K562 (cell line): Measurements from ENCODE around the gene MAPK8IP2. TPM values are rescaled to one million over a fixed set of nuclear protein-coding genes. Genes with fewer than 3 reads are reported as not detected.

ENCODE experiments used
- ATAC-seq: fragments of 200-7000 bp; cut with Tn5 transposase; 3 replicates; pipeline ENCODE4 v1.9.1; 2020; ENCODE audit warnings: moderate library complexity
- BruUV-seq: library from RNA; stranded (reverse); fragments of 400-500 nt; replicated peaks from 2 replicates; lab custom pipeline; 2021; lab: Mats Ljungman, UMichigan
- CTCF ChIA-PET: fragments of 300-600 bp; formaldehyde crosslinking; extraction: SDS; loops from one replicate; lab custom pipeline; 2021; ENCODE audit warnings: low intra/inter-chr PET ratio; lab: Yijun Ruan, JAX
- POLR2A ChIA-PET: fragments of 300-600, 350-650 bp; sonication (Branson Sonifier 250); formaldehyde crosslinking; extraction: SDS; loops from one replicate; lab custom pipeline; 2021; ENCODE audit warnings: antibody characterized with exemption, inconsistent platforms; lab: Yijun Ruan, JAX
- DNase-seq, 4 experiments: peaks; one replicate each; pipeline versions ENCODE4 v3.0.0 to v3.0.0-alpha.2; 2011 to 2018; ENCODE audit warnings: low spot score in 3 of 4, mixed read lengths in 3 of 4; ENCODE audit errors: extremely low read depth in 1 of 4
- FAIRE-seq: peaks from 2 replicates; lab custom pipeline; 2011; peaks lifted over from hg19 to GRCh38; lab: Jason Lieb, UNC
- H2AFZ ChIP-seq: 2 replicates; pipeline ENCODE4 v1.6.0; 2011; ENCODE audit warnings: low read depth, low read length, control low read depth, inconsistent platforms
- H3K27ac ChIP-seq: fragments of 200-600 bp; 3 replicates; pipeline ENCODE4 v1.8.0; 2011; ENCODE audit warnings: low read depth, mild to moderate bottlenecking, control low read depth, inconsistent platforms, low read length, moderate library complexity, mixed read lengths; ENCODE audit errors: extremely low read depth
- H3K27me3 ChIP-seq, 2 experiments: fragments of 300-600 bp in 1 of 2; 2 replicates in 1 of 2; 3 replicates in 1 of 2; pipeline versions ENCODE4 v1.6.0 to v1.8.0; 2011; ENCODE audit warnings: inconsistent platforms in 2 of 2, low read length in 2 of 2, mild to moderate bottlenecking in 1 of 2, mixed read lengths in 1 of 2, moderate library complexity in 1 of 2; ENCODE audit not compliant: control insufficient read depth in 2 of 2, insufficient read depth in 2 of 2
- H3K36me3 ChIP-seq: fragments of 300-600 bp; 3 replicates; pipeline ENCODE4 v1.8.0; 2011; ENCODE audit warnings: mild to moderate bottlenecking, low read length, inconsistent platforms; ENCODE audit not compliant: control insufficient read depth, insufficient read depth
- H3K4me1 ChIP-seq, 2 experiments: fragments of 200-600 bp in 1 of 2; replicated peaks in 1 of 2; 2 replicates in 1 of 2; 3 replicates in 1 of 2; pipeline versions ENCODE4 v1.5.1 to v1.8.0; 2011; ENCODE audit warnings: inconsistent platforms in 2 of 2, low read length in 2 of 2, mild to moderate bottlenecking in 1 of 2, mixed read lengths in 1 of 2, moderate library complexity in 1 of 2; ENCODE audit not compliant: control insufficient read depth in 2 of 2, insufficient read depth in 2 of 2
- H3K4me2 ChIP-seq: 2 replicates; pipeline ENCODE4 v1.6.1; 2011; ENCODE audit warnings: low read length, control low read depth, inconsistent platforms, mixed read lengths; ENCODE audit not compliant: insufficient read depth
- H3K4me3 ChIP-seq: fragments of 200-600 bp; sonication (generic), shearing (Covaris generic); 2 replicates; pipeline ENCODE4 v1.5.1; 2016; ENCODE audit warnings: control low read depth, inconsistent platforms
- H3K79me2 ChIP-seq: fragments of 200-600 bp; 3 replicates; pipeline ENCODE4 v1.8.0; 2011; ENCODE audit warnings: low read length, inconsistent platforms; ENCODE audit not compliant: control insufficient read depth, insufficient read depth
- H3K9ac ChIP-seq, 2 experiments: 2 replicates each; pipeline versions ENCODE4 v1.6.0 to v1.6.1; 2011; ENCODE audit warnings: low read depth in 2 of 2, low read length in 2 of 2, control low read depth in 1 of 2, inconsistent platforms in 1 of 2, mild to moderate bottlenecking in 1 of 2, mixed read lengths in 1 of 2; ENCODE audit not compliant: insufficient read depth in 1 of 2
- H3K9me1 ChIP-seq: one replicate; pipeline ENCODE4 v1.6.0; 2011; ENCODE audit warnings: inconsistent platforms, mild to moderate bottlenecking, low read length, moderate library complexity; ENCODE audit not compliant: control insufficient read depth, insufficient read depth
- H3K9me3 ChIP-seq: replicated peaks from 2 replicates; pipeline ENCODE4 v1.5.1; 2011; ENCODE audit warnings: low read depth, low read length, inconsistent platforms; ENCODE audit not compliant: control insufficient read depth, insufficient read depth
- H4K20me1 ChIP-seq: replicated peaks from 2 replicates; pipeline ENCODE4 v1.6.1; 2011; ENCODE audit warnings: low read length, inconsistent platforms, mixed read lengths; ENCODE audit not compliant: control insufficient read depth, insufficient read depth
- NR2C2 ChIP-seq, 2 experiments: fragments of 200-800 bp in 1 of 2; sonication (Bioruptor generic) in 1 of 2; sonication (generic) in 1 of 2; formaldehyde crosslinking in 1 of 2; IDR thresholded peaks; 2 replicates each; pipeline versions ENCODE4 v1.6.1 to v1.8.0; 2016 to 2022; ENCODE audit warnings: mild to moderate bottlenecking in 1 of 2, missing compliant biosample characterization in 1 of 2, missing genetic modification characterization in 1 of 2, missing genetic modification reagents in 1 of 2
- POLR2A ChIP-seq: fragments of 450-650 bp; conservative IDR thresholded peaks from 2 replicates; pipeline ENCODE4 v1.6.1; 2016
- SMARCB1 ChIP-seq: IDR thresholded peaks from 2 replicates; pipeline ENCODE4 v1.6.1; 2011; ENCODE audit warnings: improper control_type of control experiment, low read depth; ENCODE audit not compliant: insufficient read length
- SRSF7 ChIP-seq: fragments of 200-400 bp; formaldehyde crosslinking; optimal IDR thresholded peaks from 2 replicates; pipeline ENCODE3; 2017; ENCODE audit warnings: mild to moderate bottlenecking, low read depth, low read length
- ZC3H8 ChIP-seq: fragments of 450-650 bp; IDR thresholded peaks from 2 replicates; pipeline ENCODE4 v1.6.1; 2017
- ZNF436 ChIP-seq: fragments of 250-450, 450-650 bp; sonication (Bioruptor Pico); formaldehyde crosslinking; IDR thresholded peaks from 2 replicates; pipeline ENCODE4 v1.7.0; 2020; ENCODE audit warnings: mild to moderate bottlenecking
- ZNF707 ChIP-seq: fragments of 250-450 bp; sonication (Bioruptor Pico); conservative IDR thresholded peaks from 2 replicates; pipeline ENCODE4 v1.8.0; 2022; ENCODE audit warnings: inconsistent platforms, mild to moderate bottlenecking, moderate library complexity
- WGBS: fragments of 100-300 bp; shearing (Covaris generic); methylation state at CpG from one replicate; pipeline ENCODE4 v1.1.6; 2016; ENCODE audit warnings: low coverage, mixed read lengths; ENCODE audit not compliant: insufficient coverage; ENCODE audit errors: missing lambda C conversion rate; 5-methylcytosine and 5-hydroxymethylcytosine counted together
- in situ Hi-C: fragments of 300-500 bp; cut with MboI; formaldehyde crosslinking; loops from 4 replicates; pipeline ENCODE4 v1.15.0; 2018; ENCODE audit warnings: inconsistent platforms, mixed read lengths
- intact Hi-C: fragments of 100-400 bp; cut with micrococcal nuclease; formaldehyde crosslinking; loops from 2 replicates; pipeline ENCODE4 v1.14.2; 2022
- polyA plus RNA-seq, 8 experiments: library from polyadenylated mRNA; depleted of rRNA in 4 of 8; stranded (reverse) in 5 of 8; unstranded in 3 of 8; fragments of >200 nt; fragmentation: Nextera tagmentation in 2 of 8; fragmentation: Illumina TruSeq in 1 of 8; extraction: Ambion mirVana in 2 of 8; extraction: Trizol in 1 of 8; gene quantifications; 2 replicates each; pipeline versions ENCODE4 v1.2.1 to v1.2.3, GENCODE V29; 2011 to 2014; ENCODE audit warnings: inconsistent platforms in 1 of 8, missing spikeins in 1 of 8
- total RNA-seq, 7 experiments: library from RNA; depleted of rRNA in 6 of 7; stranded (reverse); fragments of >200 nt in 6 of 7; fragmentation: Illumina TruSeq in 2 of 7; extraction: Trizol in 2 of 7; gene quantifications; 2 replicates each; pipeline versions ENCODE4 v1.2.1 to v1.2.3, GENCODE V29; 2011 to 2021; ENCODE audit warnings: low replicate concordance in 1 of 7
- TF ChIP-seq, protein P1 (sequence below): fragments of 250-450 bp; sonication (Bioruptor Pico); IDR thresholded peaks from 2 replicates; pipeline ENCODE4 v1.8.0; 2022; ENCODE audit warnings: inconsistent platforms
- TF ChIP-seq, protein P2 (sequence below): fragments of 450-650 bp; IDR thresholded peaks from one replicate; pipeline ENCODE4 v1.6.1; 2018; ENCODE audit warnings: mild to moderate bottlenecking, moderate library complexity; ENCODE audit not compliant: partially characterized antibody

MAPK8IP2 gene
- total and polyA plus RNA-seq, 9 of the 15 experiments (the other 6 are each of a cell fraction or from before 2014, with no cell fraction given) = 0.01 to 0.47 (median 0.07) TPM; not detected in 2

DNA sequence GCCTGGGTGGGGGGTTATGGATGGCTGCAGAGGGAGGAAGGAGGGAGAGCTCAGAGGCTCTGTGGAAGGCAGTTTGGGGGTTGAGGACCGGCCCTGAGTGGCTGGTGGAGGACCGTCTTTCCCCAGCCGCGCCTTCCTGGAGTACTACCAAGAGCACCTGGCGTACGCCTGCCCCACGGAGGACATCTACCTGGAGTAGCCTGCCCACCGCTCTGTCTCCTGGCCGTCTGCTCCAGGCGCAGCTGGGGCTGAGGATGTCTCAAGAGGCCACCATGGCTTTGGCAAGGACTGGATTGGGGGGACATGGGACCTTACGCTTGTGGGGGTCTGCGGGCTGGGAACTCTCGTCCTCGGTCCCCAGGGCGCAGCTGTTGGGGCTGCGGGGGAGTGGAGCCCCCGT, 10.0 kb downstream of the MAPK8IP2 start:
- Histone ChIP-seq H2AFZ (no peak overlapping the region), H3K36me3 (no peaks in the 10 kb centered on the region), H3K4me2 (no peak overlapping the region), H3K9me3 (no peaks in the 10 kb centered on the region), H3K9me1 (no peaks in the 10 kb centered on the region), H3K27me3 (peaks cover 21 to 60% of the 10 kb centered on the region in 2 experiments), H4K20me1 (no peaks in the 10 kb centered on the region), H3K4me1 (peaks cover 13 to 19% of the 10 kb centered on the region in 2 experiments; a peak in 4 of 5 replicates), H3K79me2 (no peaks in the 10 kb centered on the region), H3K27ac (no peak overlapping the region), H3K9ac (no peak overlapping the region; a peak in 1 of 4 replicates), H3K4me3 (no peak overlapping the region)
- WGBS = 2% methylated on average over 11 of the region's 17 CpGs
- BruUV-seq = no TSS peak
- DNase-seq (peak in 1 of 4 experiments; percentile 1), ATAC-seq (no peak), FAIRE-seq (no peak)
- ChIA-PET POLR2A (no interaction called here), CTCF (no interaction called here)
- in situ Hi-C loops = loop anchor here (5.0 kb wide), 1 partner anchor 33 kb away; the partner anchor contains the start of gene CPT1B
- TF ChIP-seq ZC3H8 = no peak
- intact Hi-C loops = no loop called here

GRCh38 chr22:50611341-50612060, 10.9 kb downstream of the MAPK8IP2 start:
- ChIA-PET POLR2A (no interaction called here), CTCF (no interaction called here)
- peaks cover 18 to 50% of the 10 kb centered on the region in 2 experiments; a peak in 4 of 5 replicates for H3K27me3 ChIP-seq
- H3K9me3 ChIP-seq = no peaks in the 10 kb centered on the region
- no peaks in the 10 kb centered on the region for H3K9me1 ChIP-seq
- H3K79me2 ChIP-seq = no peaks in the 10 kb centered on the region
- FAIRE-seq = no peak
- TF ChIP-seq, protein P1, sequence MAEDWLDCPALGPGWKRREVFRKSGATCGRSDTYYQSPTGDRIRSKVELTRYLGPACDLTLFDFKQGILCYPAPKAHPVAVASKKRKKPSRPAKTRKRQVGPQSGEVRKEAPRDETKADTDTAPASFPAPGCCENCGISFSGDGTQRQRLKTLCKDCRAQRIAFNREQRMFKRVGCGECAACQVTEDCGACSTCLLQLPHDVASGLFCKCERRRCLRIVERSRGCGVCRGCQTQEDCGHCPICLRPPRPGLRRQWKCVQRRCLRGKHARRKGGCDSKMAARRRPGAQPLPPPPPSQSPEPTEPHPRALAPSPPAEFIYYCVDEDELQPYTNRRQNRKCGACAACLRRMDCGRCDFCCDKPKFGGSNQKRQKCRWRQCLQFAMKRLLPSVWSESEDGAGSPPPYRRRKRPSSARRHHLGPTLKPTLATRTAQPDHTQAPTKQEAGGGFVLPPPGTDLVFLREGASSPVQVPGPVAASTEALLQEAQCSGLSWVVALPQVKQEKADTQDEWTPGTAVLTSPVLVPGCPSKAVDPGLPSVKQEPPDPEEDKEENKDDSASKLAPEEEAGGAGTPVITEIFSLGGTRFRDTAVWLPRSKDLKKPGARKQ (CRISPR knock-in tag) = no peak
- TF ChIP-seq, protein P2, sequence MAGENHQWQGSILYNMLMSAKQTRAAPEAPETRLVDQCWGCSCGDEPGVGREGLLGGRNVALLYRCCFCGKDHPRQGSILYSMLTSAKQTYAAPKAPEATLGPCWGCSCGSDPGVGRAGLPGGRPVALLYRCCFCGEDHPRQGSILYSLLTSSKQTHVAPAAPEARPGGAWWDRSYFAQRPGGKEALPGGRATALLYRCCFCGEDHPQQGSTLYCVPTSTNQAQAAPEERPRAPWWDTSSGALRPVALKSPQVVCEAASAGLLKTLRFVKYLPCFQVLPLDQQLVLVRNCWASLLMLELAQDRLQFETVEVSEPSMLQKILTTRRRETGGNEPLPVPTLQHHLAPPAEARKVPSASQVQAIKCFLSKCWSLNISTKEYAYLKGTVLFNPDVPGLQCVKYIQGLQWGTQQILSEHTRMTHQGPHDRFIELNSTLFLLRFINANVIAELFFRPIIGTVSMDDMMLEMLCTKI = no peak
- no peak for TF ChIP-seq SMARCB1
- TF ChIP-seq SRSF7 = no peak
- TF ChIP-seq POLR2A = no peak
- no peak for TF ChIP-seq ZNF707 (CRISPR knock-in tag)
- no peak for TF ChIP-seq ZNF436 (CRISPR knock-in tag)
- TF ChIP-seq NR2C2 (CRISPR knock-in tag; IDR thresholded peaks at IDR 0.05) = no peak
- TF ChIP-seq NR2C2 (tag; IDR thresholded peaks at IDR 0.05) = no peak
- TF ChIP-seq, all 486 proteins: peak for 0
- H3K27ac ChIP-seq = no peak overlapping the region
- H3K9ac ChIP-seq = no peak overlapping the region
- intact Hi-C loops (no loop called here), in situ Hi-C loops (loop anchor here (5.0 kb wide), 1 partner anchor 34 kb away; the partner anchor contains the start of gene CPT1B)
- peaks cover 13 to 15% of the 10 kb centered on the region in 2 experiments; a peak in 4 of 5 replicates for H3K4me1 ChIP-seq
- BruUV-seq = no TSS peak
- no peak for ATAC-seq
- H2AFZ ChIP-seq = no peak overlapping the region
- H3K4me2 ChIP-seq = no peak overlapping the region
- H4K20me1 ChIP-seq = no peaks in the 10 kb centered on the region
- 8% methylated on average over 12 of the region's 26 CpGs for WGBS
- no peak overlapping the region for H3K4me3 ChIP-seq
- DNase-seq = no peak
- no peaks in the 10 kb centered on the region for H3K36me3 ChIP-seq
